ENCODE results near the gene OR2D3.
A peak's percentile ranks its signal among the peaks of the same experiment; 100 is the strongest.
"Not testable (repeated sequence)": the region's sequence is repeated elsewhere in the genome, so short reads cannot be mapped to it uniquely, and the experiment has no call there.

OR2D3 gene

GRCh38 chr11:6920702-6921101 is at the start of gene OR2D3:
OR2D3 (plus strand) TSS chr11:6921002; CDS start chr11:6921002, 0 bp downstream.
- DNase-seq = no peak

- no peak for DNase-seq
Measured at GRCh38 chr11:6871278-6871677, 49.5 kb upstream of the OR2D3 start.

DNA sequence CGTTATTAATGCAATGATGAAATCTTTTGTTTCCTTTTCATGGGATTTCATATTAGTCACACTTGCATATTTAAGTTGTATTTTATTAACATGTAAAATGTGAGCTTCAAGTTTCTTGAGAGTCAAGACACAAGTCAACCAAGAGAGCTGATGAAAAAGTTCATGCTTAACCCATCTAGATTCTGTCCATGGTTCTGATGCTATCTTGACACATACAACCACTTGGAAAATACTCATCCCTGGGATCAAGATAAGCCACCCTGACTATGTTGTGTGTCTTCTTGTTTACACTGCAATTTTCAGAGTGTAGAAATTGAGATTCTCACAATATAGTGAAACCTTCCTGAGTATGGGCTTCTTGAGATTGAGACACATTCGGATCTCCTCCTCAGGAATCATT is 45.0 kb upstream of the OR2D3 start:
- DNase-seq = no peak

- no peak for DNase-seq
Measured at GRCh38 chr11:6876325-6876724, 44.5 kb upstream of the OR2D3 start, which contains the start of gene OR10A4. OR10A4 (plus strand) TSS chr11:6876625; CDS start chr11:6876648, 23 bp downstream.

DNA sequence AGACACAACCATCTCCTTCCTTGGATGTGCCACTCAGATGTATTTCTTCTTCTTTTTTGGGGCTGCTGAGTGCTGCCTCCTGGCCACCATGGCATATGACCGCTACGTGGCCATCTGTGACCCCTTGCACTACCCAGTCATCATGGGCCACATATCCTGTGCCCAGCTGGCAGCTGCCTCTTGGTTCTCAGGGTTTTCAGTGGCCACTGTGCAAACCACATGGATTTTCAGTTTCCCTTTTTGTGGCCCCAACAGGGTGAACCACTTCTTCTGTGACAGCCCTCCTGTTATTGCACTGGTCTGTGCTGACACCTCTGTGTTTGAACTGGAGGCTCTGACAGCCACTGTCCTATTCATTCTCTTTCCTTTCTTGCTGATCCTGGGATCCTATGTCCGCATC is 43.9 kb upstream of the OR2D3 start:
- no peak for DNase-seq

DNA sequence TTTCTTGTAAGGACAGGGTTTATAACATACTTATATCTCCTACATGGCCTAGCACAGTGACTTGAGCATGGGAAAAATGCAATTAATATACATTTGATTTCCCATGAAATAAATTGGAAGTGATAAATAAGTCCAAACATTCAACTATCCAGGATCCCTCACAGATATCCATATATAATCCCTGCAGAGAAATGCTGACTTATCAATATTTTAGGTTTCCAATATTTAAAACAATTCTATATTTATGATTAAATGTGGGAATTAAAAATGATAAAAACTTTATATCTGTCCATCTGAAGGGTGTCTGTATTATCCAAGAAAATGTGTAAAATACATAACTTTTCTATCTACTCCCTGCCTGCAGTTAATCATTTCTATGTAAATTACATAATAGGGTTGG is 38.1 kb upstream of the OR2D3 start:
- no peak for DNase-seq

DNA sequence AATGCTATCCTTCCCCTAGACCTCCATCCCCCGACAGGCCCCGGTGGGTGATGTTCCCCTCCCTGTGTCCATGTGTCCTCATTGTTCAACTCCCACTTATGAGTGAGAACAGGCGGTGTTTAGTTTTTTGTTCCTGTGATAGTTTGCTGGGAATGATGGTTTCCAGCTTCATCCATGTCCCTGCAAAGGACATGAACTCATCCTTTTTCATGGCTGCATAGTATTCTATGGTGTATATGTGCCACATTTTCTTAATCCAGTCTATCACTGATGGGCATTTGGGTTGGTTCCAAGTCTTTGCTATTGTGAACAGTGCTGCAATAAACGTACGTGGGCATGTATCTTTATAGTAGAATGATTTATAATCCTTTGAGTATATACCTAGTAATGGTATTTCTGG is 33.1 kb upstream of the OR2D3 start:
- DNase-seq = not testable (repeated sequence)

DNA sequence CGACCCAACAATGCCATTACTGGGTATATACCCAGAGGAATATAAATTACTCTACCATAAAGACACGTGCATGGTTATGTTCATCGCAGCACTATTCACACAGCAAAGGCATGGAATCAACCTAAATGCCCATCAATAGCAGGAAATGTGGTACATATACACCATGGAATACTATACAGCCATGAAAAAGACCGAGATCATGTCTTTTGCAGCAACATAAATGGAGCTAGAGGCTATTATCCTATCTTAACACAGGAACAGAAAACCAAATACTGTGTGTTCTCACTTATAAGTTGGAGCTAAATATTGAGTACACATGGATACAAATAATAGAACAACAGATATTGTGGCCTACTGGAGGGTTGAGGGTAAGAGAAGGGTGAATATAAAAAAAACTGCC is 32.0 kb upstream of the OR2D3 start:
- no peak for DNase-seq

DNA sequence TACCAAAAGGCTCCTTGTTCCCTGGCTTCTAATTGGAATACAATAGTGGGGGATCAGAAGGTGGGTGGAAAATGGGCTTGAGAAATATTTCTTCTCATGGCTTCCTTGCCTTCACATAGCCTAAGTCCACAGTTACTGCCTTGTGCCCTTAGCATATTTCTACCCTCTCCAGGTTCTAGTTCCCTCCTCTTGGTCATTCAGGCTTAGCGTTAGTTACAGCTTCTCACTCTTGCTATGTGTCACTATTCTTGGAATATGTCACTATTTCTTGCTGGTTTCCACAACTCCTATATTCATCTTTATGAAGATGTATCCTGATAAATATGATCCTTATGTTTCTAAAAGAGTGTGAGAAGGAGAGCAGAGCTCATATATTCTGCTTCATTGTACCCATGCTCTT is 31.0 kb upstream of the OR2D3 start:
- DNase-seq = no peak

GRCh38 chr11:6892400-6892799 is 28.4 kb upstream of the OR2D3 start, which contains the start of gene OR2D2:
OR2D2 (minus strand) TSS chr11:6892500; CDS start chr11:6892500, 0 bp downstream.
- no peak for DNase-seq

DNA sequence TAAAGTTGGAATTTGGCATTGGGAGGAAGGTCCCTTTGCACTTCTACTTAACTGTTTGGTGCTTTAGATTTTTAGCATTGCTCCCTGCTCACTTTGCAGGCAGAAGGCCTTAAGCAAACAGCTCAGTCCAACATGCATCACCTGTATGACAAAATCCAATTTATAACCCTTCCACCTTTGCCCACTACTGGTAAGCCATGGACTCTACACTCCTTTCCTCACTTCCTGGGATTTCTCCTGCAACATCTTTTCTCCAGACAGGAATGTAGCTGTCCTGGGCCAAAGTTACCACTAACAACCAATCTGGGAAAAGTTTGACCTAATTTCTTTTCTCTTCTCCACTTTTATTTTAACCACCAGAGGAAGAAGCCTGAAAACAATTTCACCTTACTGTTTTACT is 26.7 kb upstream of the OR2D3 start:
- no peak for DNase-seq

- DNase-seq = no peak
Measured at GRCh38 chr11:6895010-6895409, 25.8 kb upstream of the OR2D3 start.

DNA sequence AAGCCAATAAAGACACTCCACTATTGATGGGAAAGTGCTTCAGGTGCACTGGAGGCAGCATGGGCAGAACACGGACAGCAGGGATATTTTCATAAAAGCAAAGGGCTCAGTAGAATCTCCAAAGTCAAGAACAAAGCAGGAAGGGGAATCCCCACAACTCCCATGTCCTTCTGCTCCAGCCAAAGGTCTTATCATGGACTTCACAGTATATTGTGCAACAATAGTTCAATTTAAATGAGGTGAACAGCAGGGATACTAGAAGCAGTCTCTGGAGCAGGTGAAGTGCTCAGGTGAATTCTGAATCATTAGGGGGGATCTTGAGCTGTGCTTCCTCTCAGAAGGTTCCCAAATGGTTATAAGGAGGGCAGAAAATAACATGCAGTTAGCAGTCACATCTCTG is 21.9 kb upstream of the OR2D3 start:
- DNase-seq = no peak

DNA sequence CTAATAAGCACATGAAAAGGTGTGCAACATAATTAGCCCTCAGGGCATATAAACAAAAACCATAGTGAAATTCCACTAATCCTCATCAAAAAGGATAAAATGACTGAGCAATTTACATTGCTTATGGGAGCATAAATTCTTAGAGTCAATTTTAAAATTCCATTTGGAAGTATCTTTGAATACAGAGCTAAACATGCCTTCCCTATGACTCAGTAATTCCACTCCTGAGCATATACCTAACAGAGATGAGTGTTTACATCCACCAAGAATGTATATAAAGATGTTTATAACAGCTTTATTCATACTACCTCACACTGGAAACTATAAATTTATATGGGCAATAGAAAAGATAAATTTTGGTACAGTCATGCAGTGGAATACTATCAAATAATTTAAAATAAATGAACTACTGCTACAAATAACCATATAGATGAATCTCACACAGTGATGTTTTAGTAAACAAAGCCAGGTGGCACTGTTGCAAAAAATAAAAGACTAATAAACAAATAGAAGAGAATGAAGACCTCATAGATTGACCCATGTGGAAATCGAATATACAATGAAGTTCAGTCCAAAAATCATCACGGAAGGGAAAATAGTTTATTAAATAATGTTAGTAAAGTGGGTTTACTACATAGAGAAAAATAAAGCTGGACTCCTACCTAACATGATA is 20.3 kb upstream of the OR2D3 start:
- no peak for DNase-seq

GRCh38 chr11:6904804-6905203 is 16.0 kb upstream of the OR2D3 start:
- DNase-seq = not testable (repeated sequence)

- DNase-seq = no peak
Measured at GRCh38 chr11:6911378-6911777, 9.4 kb upstream of the OR2D3 start.

- no peak for DNase-seq
Measured at GRCh38 chr11:6911948-6912347, 8.9 kb upstream of the OR2D3 start.

- no peak for DNase-seq
Measured at GRCh38 chr11:6919698-6920097, 1.1 kb upstream of the OR2D3 start.

- no peak for DNase-seq
Measured at GRCh38 chr11:6925007-6925577, 4.3 kb downstream of the OR2D3 start.

GRCh38 chr11:6925636-6926207 is 4.9 kb downstream of the OR2D3 start:
- no peak for DNase-seq

GRCh38 chr11:6926208-6927029 is 5.6 kb downstream of the OR2D3 start, which contains the start of gene ZNF215:
ZNF215 (plus strand) TSS chr11:6926426; CDS start chr11:6932273, 5,847 bp downstream.
- peak; percentile 64 for DNase-seq

- no peak for DNase-seq
Measured at GRCh38 chr11:6927030-6927617, 6.3 kb downstream of the OR2D3 start.

DNA sequence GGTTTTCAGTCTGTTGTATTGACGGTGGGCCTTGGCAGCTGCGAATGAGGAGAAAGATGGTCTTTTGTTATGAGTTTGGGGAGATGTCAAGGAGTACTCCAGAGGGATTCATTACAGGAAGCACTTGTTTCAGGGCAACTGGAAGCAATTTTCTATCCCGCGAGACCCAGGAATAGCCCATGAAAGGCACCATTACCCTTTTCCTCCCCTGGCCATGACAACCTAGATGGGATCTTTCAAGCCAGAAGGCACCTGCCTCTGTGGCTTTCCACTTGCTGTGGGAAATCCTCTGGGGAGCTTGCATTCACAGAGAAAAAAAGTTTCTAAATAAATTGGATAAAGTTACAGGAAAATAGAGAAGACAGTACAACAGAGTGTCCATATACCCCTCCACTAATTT is 8.1 kb downstream of the OR2D3 start:
- DNase-seq = no peak

Data from activated effector memory CD4-positive, alpha-beta T cell treated with anti-CD3 and anti-CD28 coated beads, Interleukin-2, amount 50 U/mL, for 16 hours (primary cell).